NCI-H345 treated with DMSO at 0.1 percent for 48 hours (cell line): ENCODE measurements around the gene NAA25.
"Not testable (repeated sequence)": the region's sequence is repeated elsewhere in the genome, so short reads cannot be mapped to it uniquely, and the experiment has no call there.

Source experiments
- DNase-seq: peaks from one replicate; lab custom pipeline; 2025; ENCODE audit not compliant: unreplicated experiment; lab: John Stamatoyannopoulos, UW

NAA25 gene

DNA sequence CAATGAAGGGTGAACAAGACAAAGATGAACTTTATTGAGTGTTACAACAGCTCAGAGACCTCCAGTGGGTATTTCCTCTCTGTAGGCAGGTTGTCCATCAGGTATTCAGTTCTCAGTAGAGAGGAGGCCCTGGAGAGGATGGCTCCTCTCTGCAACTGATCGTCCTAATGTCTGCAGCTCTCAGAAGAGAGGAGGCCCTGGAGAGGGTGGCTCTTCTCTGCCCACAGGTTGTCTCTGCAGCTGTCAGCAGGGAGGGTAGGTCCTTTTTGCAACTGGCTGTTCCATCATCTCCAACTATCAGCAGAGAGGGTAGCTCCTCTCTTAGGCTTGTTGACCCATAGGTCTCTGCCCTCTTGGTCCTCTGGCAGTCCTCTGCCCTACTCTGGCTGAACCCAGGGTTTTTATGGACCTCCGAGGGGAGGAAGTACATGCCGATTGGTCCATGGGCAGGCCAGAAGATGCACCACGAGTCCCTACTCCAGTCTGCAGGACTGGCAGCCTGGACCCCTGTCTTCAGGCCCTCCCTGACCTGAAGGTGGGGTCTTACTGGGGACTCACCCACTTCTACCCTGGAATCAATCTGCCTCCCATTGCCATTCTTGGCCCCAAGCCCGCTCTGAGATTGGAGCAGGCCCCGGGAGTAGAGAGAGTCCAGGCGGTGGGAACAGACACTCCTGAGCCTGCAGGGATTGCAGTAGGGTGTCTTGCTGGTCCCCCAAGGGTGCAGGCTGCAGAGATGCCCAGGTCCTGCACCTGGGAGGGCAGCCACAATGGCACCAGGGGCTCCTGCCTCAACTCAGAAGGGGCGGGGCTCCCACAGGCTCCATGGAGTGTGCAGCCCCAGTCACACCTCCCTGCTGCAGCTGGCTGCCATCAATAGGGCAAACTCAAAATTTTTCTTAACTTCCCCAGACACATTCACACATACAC, 97.9 kb downstream of the NAA25 start:
- no peak for DNase-seq

- not testable (repeated sequence) for DNase-seq
These were observed 99.0 kb downstream of the NAA25 start for GRCh38 chr12:112009596-112009995.

- DNase-seq = no peak
These were observed 99.7 kb downstream of the NAA25 start for GRCh38 chr12:112008918-112009317.

DNA sequence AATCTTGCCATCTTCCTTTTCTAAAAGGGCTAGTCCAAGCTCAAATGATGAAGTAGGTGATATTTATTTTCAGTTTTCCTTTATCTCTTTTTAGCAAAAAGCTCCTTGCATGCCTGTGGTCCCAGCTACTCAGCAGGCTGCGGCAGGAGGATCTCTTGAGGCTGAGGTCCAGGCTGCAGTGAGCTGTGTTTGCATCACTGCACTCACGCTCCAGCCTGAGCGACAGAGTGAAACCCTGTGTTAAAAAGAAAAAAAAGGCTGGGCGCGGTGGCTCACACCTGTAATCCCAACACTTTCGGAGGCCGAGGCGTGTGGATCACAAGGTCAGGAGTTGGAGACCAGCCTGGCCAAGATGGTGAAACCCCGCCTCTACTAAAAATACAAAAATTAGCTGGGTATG, 100.6 kb downstream of the NAA25 start:
- no peak for DNase-seq

- DNase-seq = no peak
These were observed 102.9 kb downstream of the NAA25 start for GRCh38 chr12:112005419-112006395.

- DNase-seq = no peak
These were observed 104.5 kb downstream of the NAA25 start for GRCh38 chr12:112004041-112004440.

- no peak for DNase-seq
These were observed 107.0 kb downstream of the NAA25 start for GRCh38 chr12:112001576-112001975.

GRCh38 chr12:112000820-112001219, 107.8 kb downstream of the NAA25 start:
- no peak for DNase-seq

DNA sequence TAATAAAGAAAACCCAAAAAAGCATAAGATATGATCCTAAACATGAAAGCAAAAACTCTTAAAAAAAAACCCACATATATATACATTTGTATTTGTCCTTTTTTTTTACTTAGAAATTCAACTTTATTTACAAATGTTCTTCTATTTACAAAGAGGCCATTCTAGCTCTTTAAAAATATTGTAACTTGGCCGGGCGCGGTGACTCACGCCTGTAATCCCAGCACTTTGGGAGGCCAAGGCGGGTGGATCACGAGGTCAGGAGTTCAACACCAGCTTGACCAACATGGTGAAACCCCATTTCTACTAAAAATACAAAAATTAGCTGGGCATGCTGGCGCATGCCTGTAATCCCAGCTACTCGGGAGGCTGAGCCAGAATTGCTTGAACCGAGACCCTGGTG, 109.5 kb downstream of the NAA25 start:
- not testable (repeated sequence) for DNase-seq

- no peak for DNase-seq
These were observed 110.6 kb downstream of the NAA25 start for GRCh38 chr12:111998015-111998414.

DNA sequence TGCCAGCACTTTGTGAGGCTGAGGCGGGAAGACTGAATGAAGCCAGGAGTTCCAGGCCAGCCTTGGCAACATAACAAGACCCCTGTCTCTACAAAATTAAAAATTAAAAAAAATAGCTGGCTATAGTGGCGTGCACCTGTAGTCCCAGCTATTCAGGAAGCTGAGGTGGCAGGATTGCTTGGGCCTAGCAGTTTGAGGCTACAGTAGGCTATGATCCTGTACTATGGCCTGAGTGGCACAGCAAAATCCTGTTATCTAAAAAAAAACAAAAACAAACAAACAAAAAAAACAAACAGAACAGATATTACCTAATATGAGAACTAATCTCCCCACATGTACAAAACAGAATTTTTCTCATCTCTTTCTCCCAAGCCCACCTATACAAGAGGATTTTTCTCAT, 111.3 kb downstream of the NAA25 start:
- no peak for DNase-seq

DNA sequence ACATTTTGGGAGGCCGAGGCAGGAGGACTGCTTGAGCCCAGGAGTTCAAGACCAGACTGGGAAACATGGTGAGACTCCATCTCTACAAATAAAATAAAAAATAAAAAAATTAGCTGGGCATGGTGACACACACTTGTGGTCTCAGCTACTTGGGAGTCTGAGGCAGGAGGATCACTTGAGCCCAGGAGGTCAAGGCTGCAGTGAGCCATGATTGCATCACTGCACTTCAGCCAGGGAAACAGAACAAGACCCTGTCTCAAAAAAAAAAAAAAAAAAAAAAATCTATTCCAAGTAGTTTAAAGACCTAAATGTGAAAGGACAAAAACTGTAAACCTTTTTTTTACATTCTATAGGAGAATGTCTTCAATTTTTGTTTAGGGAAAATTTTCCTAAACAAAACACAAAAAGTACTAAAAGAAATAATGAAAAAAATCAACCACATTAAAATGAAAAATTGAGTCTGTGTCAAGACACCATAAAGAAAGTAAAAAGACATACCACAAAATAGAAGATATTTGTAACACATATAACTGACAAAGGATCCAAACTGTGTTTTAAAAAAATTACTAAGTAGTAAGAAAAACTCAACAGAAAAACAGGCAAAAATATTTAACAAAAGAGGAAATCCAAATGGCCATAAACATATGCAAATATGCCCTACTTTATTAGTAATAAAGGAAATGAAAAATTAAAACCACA, 112.7 kb downstream of the NAA25 start:
- DNase-seq = no peak

GRCh38 chr12:111994211-111995111, 114.1 kb downstream of the NAA25 start:
- not testable (repeated sequence) for DNase-seq

DNA sequence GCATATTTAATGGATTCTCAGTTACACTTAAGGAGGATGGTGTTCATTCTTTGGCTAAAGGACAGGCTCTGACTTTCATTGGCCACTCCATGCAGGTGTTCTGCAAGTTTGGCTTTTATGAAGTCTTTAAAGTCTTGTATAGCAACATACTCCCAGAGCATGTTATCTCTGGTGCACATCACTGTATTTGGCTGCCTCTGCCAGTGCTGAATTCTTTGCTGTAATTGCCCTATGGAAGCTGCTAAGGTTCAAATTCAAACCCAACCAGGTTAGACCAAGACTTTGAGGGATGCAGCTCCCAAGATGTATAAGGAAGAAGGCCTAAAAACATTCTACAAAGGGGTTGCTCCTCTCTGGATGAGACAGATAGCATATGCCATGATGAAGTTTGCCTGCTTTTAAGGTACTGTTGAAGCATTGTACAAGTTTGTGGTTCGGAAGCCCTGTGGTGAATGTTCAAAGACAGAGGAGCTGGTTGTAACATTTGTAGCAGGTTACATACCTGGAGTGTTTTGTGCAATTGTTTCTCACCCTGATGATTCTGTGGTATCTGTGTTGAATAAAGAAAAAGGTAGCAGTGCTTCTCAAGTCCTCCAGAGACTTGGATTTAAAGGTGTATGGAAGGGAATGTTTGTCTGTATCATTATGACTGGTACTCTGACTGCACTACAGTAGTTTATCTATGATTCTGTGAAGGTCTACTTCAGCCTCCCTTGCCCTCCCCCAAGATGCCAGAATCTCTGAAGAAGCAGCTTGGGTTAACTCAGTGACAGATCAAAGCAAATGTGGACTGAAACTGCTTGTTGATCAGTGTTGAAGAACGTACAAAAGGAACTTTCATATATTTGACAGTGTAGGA, 115.1 kb downstream of the NAA25 start:
- no peak for DNase-seq

DNA sequence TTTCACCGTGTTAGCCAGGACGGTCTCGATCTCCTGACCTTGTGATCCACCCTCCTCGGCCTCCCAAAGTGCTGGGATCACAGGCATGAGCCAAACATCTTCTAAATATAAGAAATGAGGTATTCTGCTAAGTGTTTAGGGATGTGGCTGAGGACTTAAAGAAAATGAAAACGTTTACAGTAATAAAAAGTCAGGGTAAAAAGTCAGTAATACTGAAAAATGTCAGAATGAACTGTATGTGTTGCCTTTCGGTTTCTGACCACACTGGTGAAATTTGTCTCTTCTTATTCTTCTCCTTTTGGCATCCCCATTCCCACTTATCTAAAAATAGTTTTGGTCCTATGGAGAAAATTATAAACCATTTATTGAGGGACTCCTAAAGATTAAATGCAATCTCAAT, 116.1 kb downstream of the NAA25 start:
- DNase-seq = no peak

- no peak for DNase-seq
These were observed 116.6 kb downstream of the NAA25 start for GRCh38 chr12:111991946-111992345.

DNA sequence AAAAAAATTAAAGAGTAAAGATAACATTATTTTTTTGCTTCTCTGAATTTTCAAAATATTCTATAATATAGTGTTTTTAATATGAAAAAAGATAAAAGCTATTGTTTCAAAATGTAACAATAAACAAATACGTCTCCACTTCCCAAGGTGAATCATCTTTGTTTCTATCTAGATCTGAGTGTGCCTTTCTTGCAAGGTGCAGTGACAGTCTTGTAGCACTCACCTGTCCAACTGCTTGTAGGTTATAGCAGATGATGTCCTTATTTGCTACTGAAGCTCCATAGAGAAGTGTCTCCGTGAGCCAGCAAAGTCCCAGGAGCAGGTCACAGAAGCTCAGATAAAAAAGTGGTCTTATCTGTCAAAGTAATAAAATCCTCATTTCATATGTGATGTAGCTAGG, 117.0 kb downstream of the NAA25 start:
- no peak for DNase-seq

DNA sequence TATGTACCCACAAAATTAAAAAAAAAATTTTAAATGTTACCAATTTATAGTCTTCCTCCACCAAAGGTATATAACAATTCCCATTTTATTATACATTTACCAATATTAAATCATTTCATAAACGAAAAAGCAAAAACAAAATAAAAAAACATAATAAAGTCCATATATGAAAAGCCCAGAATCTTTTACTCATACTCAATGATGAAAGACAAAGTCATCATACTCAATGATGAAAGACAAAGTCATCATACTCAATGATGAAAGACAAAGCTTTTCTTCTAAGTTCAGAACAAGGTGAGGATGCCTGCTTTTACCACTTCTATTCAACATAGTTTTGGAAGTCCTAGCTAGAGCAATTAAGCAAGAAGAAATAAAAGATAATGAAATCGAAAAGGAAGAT, 123.8 kb downstream of the NAA25 start:
- DNase-seq = no peak

- DNase-seq = no peak
These were observed 126.6 kb downstream of the NAA25 start for GRCh38 chr12:111981987-111982386.
